GM20000 (cell line): ENCODE measurements around the gene CD151.

Source experiments
- DNase-seq: peaks from one replicate; pipeline ENCODE4 v3.0.0; 2012; ENCODE audit warnings: low spot score
- CTCF ChIP-seq: IDR thresholded peaks from 2 replicates; pipeline ENCODE4 v1.5.1; 2012; ENCODE audit warnings: mild to moderate bottlenecking, control low read depth; ENCODE audit errors: extremely low read depth, missing control alignments

Gene CD151

GRCh38 chr11:855796-856195 is 23.0 kb downstream of the CD151 start:
- no peak for TF ChIP-seq CTCF
- no peak for DNase-seq

GRCh38 chr11:856397-856796 is 23.6 kb downstream of the CD151 start:
- no peak for TF ChIP-seq CTCF
- no peak for DNase-seq

GRCh38 chr11:858053-858761 is 25.5 kb downstream of the CD151 start:
- DNase-seq: no peak
- no peak for TF ChIP-seq CTCF

- no peak for TF ChIP-seq CTCF
- no peak for DNase-seq
These were observed 26.1 kb downstream of the CD151 start for GRCh38 chr11:858762-859339.

- no peak for DNase-seq
- TF ChIP-seq CTCF: no peak
These were observed 26.8 kb downstream of the CD151 start for GRCh38 chr11:859394-860131.

GRCh38 chr11:860234-861104 is 27.7 kb downstream of the CD151 start:
- no peak for DNase-seq
- TF ChIP-seq CTCF: no peak
